GM10248 (cell line): ENCODE data around the gene PCP2.

Experiments
- CTCF ChIA-PET: fragments of 300-600 bp; sonication (Branson Sonifier 250); formaldehyde crosslinking; extraction: SDS; loops from one replicate; lab custom pipeline; 2021; ENCODE audit warnings: antibody characterized with exemption; lab: Yijun Ruan, JAX
- POLR2A ChIA-PET: fragments of 350-650 bp; sonication (Branson Sonifier 250); formaldehyde crosslinking; extraction: SDS; loops from one replicate; lab custom pipeline; 2020; ENCODE audit warnings: antibody characterized with exemption; lab: Yijun Ruan, JAX
- DNase-seq: peaks from one replicate; pipeline ENCODE4 v3.0.0; 2012; ENCODE audit errors: extremely low spot score
- CTCF ChIP-seq: IDR thresholded peaks from 2 replicates; pipeline ENCODE4 v1.5.1; 2012; ENCODE audit warnings: mild to moderate bottlenecking, low read depth; ENCODE audit errors: extremely low read depth, missing control alignments, control extremely low read depth

PCP2 gene

DNA sequence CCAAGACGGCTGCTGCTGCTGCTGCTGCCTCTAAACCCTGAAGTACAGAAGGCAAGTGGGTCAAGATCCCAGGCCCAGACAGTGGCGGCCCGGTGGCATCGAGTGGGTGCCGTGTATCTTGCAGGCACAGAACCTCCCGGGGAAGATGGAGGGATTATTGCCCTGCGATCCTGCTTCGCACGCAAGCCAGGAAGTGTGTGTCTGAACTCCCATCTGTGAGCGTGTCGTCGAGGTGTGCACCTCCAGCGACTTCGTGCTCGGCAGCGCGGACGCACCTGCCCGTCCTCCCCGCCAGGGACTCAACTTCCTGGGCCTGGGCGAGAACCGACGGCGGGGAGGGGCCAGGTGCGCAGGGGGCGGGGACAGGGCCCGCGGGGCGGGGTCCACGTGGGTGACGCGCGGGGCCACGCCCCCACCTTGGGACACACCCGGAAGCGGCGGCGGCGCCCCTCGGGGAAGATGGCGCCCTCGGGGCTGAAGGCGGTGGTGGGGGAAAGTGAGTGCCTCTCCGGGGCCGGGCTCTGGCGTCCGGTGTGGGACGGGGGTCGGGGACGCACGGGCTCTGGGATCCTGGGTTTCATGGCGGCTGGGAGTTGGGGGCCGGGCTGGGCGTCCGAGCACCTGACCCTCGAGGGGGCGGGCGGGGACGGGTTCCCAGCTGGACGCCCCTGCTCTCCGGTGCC, 3.3 kb upstream of the PCP2 start, which contains the start of gene STXBP2:
Gene STXBP2 (plus strand): TSS at position 420 of the 683 bp plus-strand sequence. CDS start 40 bp downstream, at position 460.
- peak; percentile 99 for DNase-seq
- ChIA-PET POLR2A (no interaction called here), CTCF (interaction anchor here (1.0 to 2.9 kb wide), 3 partner anchors 44 to 163 kb away, joined by 4 to 11 read pairs (median 7); partner anchors contain the start of gene TRAPPC5)
- TF ChIP-seq CTCF = no peak

DNA sequence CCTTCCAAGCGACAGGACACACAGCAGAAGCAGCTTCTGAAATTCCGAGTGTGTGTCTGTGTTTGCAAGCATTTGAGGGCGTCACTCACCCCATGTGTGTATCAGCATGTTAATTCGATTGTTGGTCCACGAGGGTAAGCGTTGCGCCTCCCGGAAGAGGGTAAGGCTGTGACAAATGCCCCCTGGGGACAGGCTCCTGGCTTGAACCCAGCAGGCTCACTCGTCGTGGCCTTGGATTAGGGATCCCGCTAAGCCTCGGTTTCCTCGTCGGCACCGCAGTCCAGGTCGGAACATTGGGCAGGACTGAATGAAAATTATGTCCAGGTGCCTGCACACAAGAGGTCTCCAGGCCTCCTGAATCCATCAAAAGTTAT, 2.8 kb upstream of the PCP2 start:
- POLR2A ChIA-PET = interaction anchor here (0.7 kb wide), 1 partner anchor 254 kb away, joined by 3 read pairs; no protein-coding TSS in a partner anchor
- CTCF ChIA-PET = interaction anchor here (1.2 to 2.9 kb wide), 2 partner anchors 163 to 226 kb away, joined by 3 to 11 read pairs; no protein-coding TSS in a partner anchor
- no peak for DNase-seq
- TF ChIP-seq CTCF = no peak

- no peak for TF ChIP-seq CTCF
- POLR2A ChIA-PET = interaction anchor here (0.6 to 1.0 kb wide), 3 partner anchors 49 to 549 kb away, joined by 3 to 4 read pairs (median 3); no protein-coding TSS in a partner anchor
- no peak for DNase-seq
- CTCF ChIA-PET = interaction anchor here (1.0 to 3.9 kb wide), 5 partner anchors 17 to 227 kb away, joined by 3 to 12 read pairs (median 6); partner anchors contain the start of gene TRAPPC5
Measured at GRCh38 chr19:7635670-7636069, 2.2 kb upstream of the PCP2 start.

DNA sequence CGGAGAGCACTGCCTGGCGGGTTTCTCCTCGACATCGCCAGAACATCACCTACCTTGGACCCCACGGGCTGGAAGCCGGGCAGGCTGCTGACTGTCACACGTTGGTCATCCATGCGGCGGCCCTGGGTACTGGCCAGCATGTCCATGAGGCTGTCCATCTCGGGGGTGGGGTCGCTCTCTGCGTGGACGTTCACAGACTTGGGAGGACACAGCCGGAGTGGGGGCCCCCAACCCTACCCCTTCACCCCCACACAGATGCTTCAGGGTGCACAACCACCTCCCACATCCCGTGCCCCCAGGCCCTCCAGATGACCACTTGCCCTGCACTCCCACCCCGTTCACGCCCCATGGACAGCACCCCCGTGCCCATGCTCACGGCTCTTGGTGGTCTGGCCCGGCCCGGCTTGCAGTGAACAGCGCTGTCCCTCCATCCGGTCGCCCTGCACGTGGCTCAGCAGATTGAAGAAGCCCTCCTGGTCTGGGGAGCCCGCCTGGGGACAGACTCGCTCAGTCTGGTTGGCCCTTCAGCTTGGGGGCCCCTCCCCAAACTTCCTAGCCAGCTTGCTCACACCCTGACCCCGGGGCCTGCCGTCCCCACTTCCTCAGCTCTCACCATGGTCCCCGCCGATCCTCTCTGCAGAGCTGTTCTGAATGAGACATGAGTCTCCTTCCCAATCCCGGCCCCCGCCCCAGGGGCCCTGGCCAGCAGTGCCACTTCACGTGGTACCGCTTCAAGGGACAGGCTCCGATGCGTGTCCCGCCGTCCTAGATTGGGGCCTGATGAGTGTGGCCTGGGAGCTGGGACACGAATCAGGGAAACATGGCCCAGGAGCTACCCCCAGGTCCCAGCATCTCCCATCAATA, 947 bp downstream of the PCP2 start:
- no peak for TF ChIP-seq CTCF
- DNase-seq = no peak
- POLR2A ChIA-PET = no interaction called here
- CTCF ChIA-PET = interaction anchor here (1.1 to 3.9 kb wide), 4 partner anchors 20 to 237 kb away, joined by 4 to 12 read pairs (median 6); partner anchors contain the start of gene TRAPPC5

- TF ChIP-seq CTCF = no peak
- CTCF ChIA-PET = no interaction called here
- DNase-seq = no peak
- POLR2A ChIA-PET = no interaction called here
Measured at GRCh38 chr19:7631577-7631976, 1.9 kb downstream of the PCP2 start.
